ENCODE measurements around the gene HDAC4.

HDAC4 gene

DNA sequence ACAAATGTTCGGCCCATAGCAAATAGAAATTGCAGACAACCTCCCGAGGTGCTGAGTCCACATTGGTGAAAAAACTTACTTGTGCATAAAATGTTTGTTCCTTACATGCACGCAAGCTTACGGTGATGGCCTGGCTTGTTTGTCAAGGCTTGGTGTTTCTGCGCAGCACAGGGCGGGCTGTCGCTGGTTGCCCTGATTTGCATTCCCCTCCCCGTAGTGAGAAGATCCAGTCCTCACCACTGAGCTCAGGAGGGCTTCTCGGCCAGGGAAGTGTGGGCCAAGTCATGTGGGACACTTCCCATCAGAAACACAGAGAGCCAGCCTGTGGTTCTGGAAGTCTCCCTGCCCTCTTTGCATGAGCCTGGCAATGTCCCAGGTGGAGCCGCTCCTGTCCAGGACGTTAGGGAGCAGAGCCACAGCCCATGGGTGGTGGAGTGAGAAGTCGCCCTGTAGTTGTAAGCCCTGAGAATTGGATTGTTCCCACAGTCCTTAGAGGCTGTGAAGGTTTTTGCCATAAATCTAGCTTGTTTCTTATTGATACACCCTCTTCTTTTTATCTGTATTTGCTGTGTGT lies 400.2 kb downstream of the HDAC4 start:
- no peaks in the 10 kb centered on the region for H3K9me3 ChIP-seq
- no peak overlapping the region for H3K4me3 ChIP-seq (ENCODE audit: low read depth in 1 of 2, low read length in 1 of 2)
- H3K27ac ChIP-seq: no peak overlapping the region
- no peak for TF ChIP-seq CTCF (IDR thresholded peaks at IDR 0.05)
- no peaks in the 10 kb centered on the region for H3K36me3 ChIP-seq
- no peaks in the 10 kb centered on the region for H3K4me1 ChIP-seq (ENCODE audit: control insufficient read depth in 1 of 2, insufficient read depth in 1 of 2, low read depth in 1 of 2, low read length in 1 of 2)
- no peaks in the 10 kb centered on the region for H3K27me3 ChIP-seq

DNA sequence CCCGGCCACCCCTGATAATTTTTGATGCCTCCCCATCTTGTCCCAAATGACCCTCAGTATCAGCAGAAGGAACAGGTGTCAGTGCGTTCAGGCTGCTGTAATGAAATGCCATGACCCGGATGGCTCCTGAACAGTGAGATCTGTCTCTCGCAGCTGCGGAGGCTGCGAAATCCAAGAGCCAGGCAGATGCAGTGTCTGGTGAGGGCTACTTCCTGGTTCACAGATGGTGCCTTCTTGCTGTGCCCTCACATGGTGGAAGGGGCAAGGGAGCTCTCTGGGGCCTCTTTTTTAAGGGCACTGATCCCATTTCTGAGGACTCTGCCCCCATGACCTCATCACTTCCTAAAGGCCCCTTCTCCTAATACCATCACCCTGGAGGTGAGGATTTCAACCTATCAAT lies 400.7 kb downstream of the HDAC4 start:
- H3K27me3 ChIP-seq: no peaks in the 10 kb centered on the region
- H3K4me1 ChIP-seq (ENCODE audit: control insufficient read depth in 1 of 2, insufficient read depth in 1 of 2, low read depth in 1 of 2, low read length in 1 of 2): no peaks in the 10 kb centered on the region
- H3K9me3 ChIP-seq: no peaks in the 10 kb centered on the region

GRCh38 chr2:238999291-238999741 lies 401.5 kb downstream of the HDAC4 start:
- TF ChIP-seq CTCF (IDR thresholded peaks at IDR 0.05): no peak
- Histone ChIP-seq H3K36me3 (no peaks in the 10 kb centered on the region), H3K27me3 (no peaks in the 10 kb centered on the region), H3K4me1 (ENCODE audit: control insufficient read depth in 1 of 2, insufficient read depth in 1 of 2, low read depth in 1 of 2, low read length in 1 of 2) (no peaks in the 10 kb centered on the region), H3K27ac (no peak overlapping the region), H3K9me3 (no peaks in the 10 kb centered on the region), H3K4me3 (ENCODE audit: low read depth in 1 of 2, low read length in 1 of 2) (no peak overlapping the region)

More for the DNA sequence above, 400.7 kb downstream of the HDAC4 start:
- TF ChIP-seq CTCF (IDR thresholded peaks at IDR 0.05): no peak
- Histone ChIP-seq H3K27ac (no peak overlapping the region), H3K4me3 (ENCODE audit: low read depth in 1 of 2, low read length in 1 of 2) (no peak overlapping the region), H3K36me3 (no peaks in the 10 kb centered on the region)

DNA sequence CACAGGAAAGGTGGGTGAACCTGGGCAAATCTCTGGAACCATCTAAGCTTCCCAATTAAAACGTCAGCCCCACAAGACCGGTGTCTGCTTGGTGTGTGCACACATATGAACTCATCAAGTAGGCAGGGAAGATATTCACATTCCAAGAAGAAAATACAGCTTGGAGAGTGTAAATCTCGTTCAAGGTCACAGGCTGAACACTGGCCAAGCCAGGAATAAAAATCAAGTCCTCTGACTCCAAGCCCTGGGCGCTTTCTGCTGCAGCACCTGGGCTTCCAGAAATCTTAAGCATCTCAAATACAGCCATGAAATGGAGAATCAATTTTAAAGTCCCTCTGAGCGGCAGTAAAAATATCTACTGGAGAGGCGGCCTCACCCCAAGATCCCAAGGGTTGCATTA lies 402.0 kb downstream of the HDAC4 start:
- no peaks in the 10 kb centered on the region for H3K36me3 ChIP-seq
- no peak overlapping the region for H3K4me3 ChIP-seq (ENCODE audit: low read depth in 1 of 2, low read length in 1 of 2)
- H3K27me3 ChIP-seq: no peaks in the 10 kb centered on the region
- H3K9me3 ChIP-seq: no peaks in the 10 kb centered on the region
- no peak overlapping the region for H3K27ac ChIP-seq
- H3K4me1 ChIP-seq (ENCODE audit: control insufficient read depth in 1 of 2, insufficient read depth in 1 of 2, low read depth in 1 of 2, low read length in 1 of 2): no peaks in the 10 kb centered on the region
- no peak for TF ChIP-seq CTCF (IDR thresholded peaks at IDR 0.05)
